Mesenchymal stem cell (in vitro differentiated cells and primary cell): ENCODE results near the gene ALCAM.
A peak's percentile ranks its signal among the peaks of the same experiment; 100 is the strongest.
"Not testable (repeated sequence)": the region's sequence is repeated elsewhere in the genome, so short reads cannot be mapped to it uniquely, and the experiment has no call there.

ENCODE experiments used
- DNase-seq: peaks from one replicate; pipeline ENCODE4 v3.0.0-alpha.2; 2013
- H2AFZ ChIP-seq: one replicate; pipeline ENCODE4 v1.6.1; 2013; ENCODE audit warnings: low read depth, mild to moderate bottlenecking, control low read depth, inconsistent platforms, low read length, moderate library complexity
- H2AK5ac ChIP-seq: 2 replicates; pipeline ENCODE4 v1.6.1; 2013; ENCODE audit warnings: low read length, moderate library complexity, mild to moderate bottlenecking, inconsistent platforms; ENCODE audit not compliant: severe bottlenecking
- H2BK120ac ChIP-seq: one replicate; pipeline ENCODE4 v1.6.1; 2013; ENCODE audit warnings: low read depth, mild to moderate bottlenecking, inconsistent platforms, low read length, moderate library complexity
- H2BK12ac ChIP-seq, 2 experiments: one replicate each; pipeline ENCODE4 v1.6.1; 2013; ENCODE audit warnings: inconsistent platforms in 2 of 2, low read length in 2 of 2, mild to moderate bottlenecking in 2 of 2, moderate library complexity in 2 of 2, control low read depth in 1 of 2
- H2BK15ac ChIP-seq: one replicate; pipeline ENCODE4 v1.6.1; 2013; ENCODE audit warnings: mild to moderate bottlenecking, low read depth, inconsistent platforms; ENCODE audit not compliant: poor library complexity, severe bottlenecking
- H2BK5ac ChIP-seq: 2 replicates; pipeline ENCODE4 v1.6.1; 2013; ENCODE audit warnings: low read depth, mild to moderate bottlenecking, low read length, control low read depth, inconsistent platforms; ENCODE audit not compliant: poor library complexity, severe bottlenecking
- H3K14ac ChIP-seq, 2 experiments: one replicate each; pipeline ENCODE4 v1.6.1; 2013; ENCODE audit warnings: inconsistent platforms in 2 of 2, low read length in 2 of 2, control low read depth in 1 of 2, mild to moderate bottlenecking in 1 of 2, moderate library complexity in 1 of 2
- H3K18ac ChIP-seq, 2 experiments: one replicate each; pipeline ENCODE4 v1.6.1; 2013; ENCODE audit warnings: inconsistent platforms in 2 of 2, low read length in 2 of 2, control low read depth in 1 of 2, low read depth in 1 of 2, mild to moderate bottlenecking in 1 of 2
- H3K23ac ChIP-seq, 2 experiments: one replicate each; pipeline ENCODE4 v1.6.1; 2013; ENCODE audit warnings: inconsistent platforms in 2 of 2, low read length in 2 of 2, mild to moderate bottlenecking in 2 of 2, moderate library complexity in 2 of 2, control low read depth in 1 of 2
- H3K27ac ChIP-seq: 2 replicates; pipeline ENCODE4 v1.5.1; 2013; ENCODE audit warnings: mild to moderate bottlenecking, moderate library complexity, low read length, control low read depth, inconsistent platforms; ENCODE audit not compliant: poor library complexity, severe bottlenecking
- H3K27me3 ChIP-seq, 2 experiments: 2 replicates each; pipeline versions ENCODE4 v1.6.1 to v1.7.0; 2013; ENCODE audit warnings: low read length in 2 of 2, mild to moderate bottlenecking in 2 of 2, moderate library complexity in 2 of 2, control low read depth in 1 of 2, inconsistent platforms in 1 of 2; ENCODE audit not compliant: control insufficient read depth in 1 of 2, insufficient read depth in 1 of 2
- H3K36me3 ChIP-seq, 2 experiments: 2 replicates each; pipeline versions ENCODE4 v1.6.1 to v1.7.0; 2013; ENCODE audit warnings: low read length in 2 of 2, control low read depth in 1 of 2, inconsistent platforms in 1 of 2, low read depth in 1 of 2, mild to moderate bottlenecking in 1 of 2; ENCODE audit not compliant: insufficient read depth in 2 of 2, control insufficient read depth in 1 of 2
- H3K4ac ChIP-seq, 2 experiments: one replicate each; pipeline ENCODE4 v1.6.1; 2013; ENCODE audit warnings: inconsistent platforms in 2 of 2, low read length in 2 of 2, mild to moderate bottlenecking in 2 of 2, moderate library complexity in 2 of 2, control low read depth in 1 of 2, low read depth in 1 of 2
- H3K4me1 ChIP-seq: 2 replicates; pipeline ENCODE4 v1.6.1; 2013; ENCODE audit warnings: low read depth, low read length, control low read depth; ENCODE audit not compliant: control insufficient read depth, insufficient read depth
- H3K4me2 ChIP-seq: 2 replicates; pipeline ENCODE4 v1.6.1; 2013; ENCODE audit warnings: low read length, mild to moderate bottlenecking, inconsistent platforms; ENCODE audit not compliant: poor library complexity, severe bottlenecking
- H3K4me3 ChIP-seq, 2 experiments: 2 replicates each; pipeline versions ENCODE4 v1.5.1 to v1.7.0; 2013; ENCODE audit warnings: low read length in 2 of 2, mild to moderate bottlenecking in 2 of 2, control low read depth in 1 of 2, low read depth in 1 of 2; ENCODE audit not compliant: insufficient read depth in 1 of 2
- H3K79me1 ChIP-seq: replicated peaks from 2 replicates; pipeline ENCODE4 v1.6.1; 2013; ENCODE audit warnings: mild to moderate bottlenecking, control low read depth, low read length, inconsistent platforms; ENCODE audit not compliant: poor library complexity, severe bottlenecking
- H3K9ac ChIP-seq: 2 replicates; pipeline ENCODE4 v1.7.0; 2013; ENCODE audit warnings: mild to moderate bottlenecking, low read length, moderate library complexity
- H3K9me3 ChIP-seq: 2 replicates; pipeline ENCODE4 v1.7.0; 2013; ENCODE audit warnings: mild to moderate bottlenecking, low read length; ENCODE audit not compliant: control insufficient read depth
- H4K8ac ChIP-seq: one replicate; pipeline ENCODE4 v1.6.1; 2013; ENCODE audit warnings: inconsistent platforms, mild to moderate bottlenecking, low read length, moderate library complexity
- H4K91ac ChIP-seq: one replicate; pipeline ENCODE4 v1.6.1; 2013; ENCODE audit warnings: mild to moderate bottlenecking, low read length, inconsistent platforms
- WGBS: methylation state at CpG from one replicate; pipeline ENCODE4 v1.1.7; 2013; ENCODE audit warnings: mixed read lengths; 5-methylcytosine and 5-hydroxymethylcytosine counted together

The ALCAM gene

GRCh38 chr3:105594219-105594618, 227.5 kb downstream of the ALCAM start:
- Histone ChIP-seq H2AK5ac (no peak overlapping the region), H2BK12ac (no peak overlapping the region), H2AFZ (no peak overlapping the region), H3K23ac (no peak overlapping the region), H3K4me2 (no peak overlapping the region), H3K14ac (no peak overlapping the region), H4K91ac (no peak overlapping the region), H2BK5ac (no peak overlapping the region), H3K27ac (no peak overlapping the region), H3K4me3 (no peak overlapping the region), H3K4ac (no peak overlapping the region), H3K27me3 (no peaks in the 10 kb centered on the region), H4K8ac (no peak overlapping the region), H3K9me3 (no peaks in the 10 kb centered on the region), H2BK15ac (no peak overlapping the region), H2BK120ac (no peak overlapping the region), H3K18ac (no peak overlapping the region), H3K36me3 (no peaks in the 10 kb centered on the region), H3K79me1 (no peaks in the 10 kb centered on the region), H3K9ac (no peak overlapping the region), H3K4me1 (no peaks in the 10 kb centered on the region)
- WGBS, result 83% methylated on average over 1 of the region's 1 CpG
- no peak for DNase-seq

- Histone ChIP-seq H3K23ac (no peak overlapping the region), H3K36me3 (no peaks in the 10 kb centered on the region), H2AFZ (peak overlapping the region; percentile 27), H2BK15ac (no peak overlapping the region), H2BK12ac (no peak overlapping the region), H2AK5ac (no peak overlapping the region), H4K8ac (no peak overlapping the region), H3K27ac (peak overlapping the region; percentile 84), H2BK5ac (no peak overlapping the region), H3K14ac (no peak overlapping the region), H3K4me1 (no peaks in the 10 kb centered on the region), H3K9me3 (no peaks in the 10 kb centered on the region), H4K91ac (no peak overlapping the region), H3K18ac (no peak overlapping the region), H3K9ac (no peak overlapping the region), H3K79me1 (no peaks in the 10 kb centered on the region), H3K4me3 (no peak overlapping the region), H3K27me3 (no peaks in the 10 kb centered on the region), H3K4me2 (no peak overlapping the region), H2BK120ac (no peak overlapping the region), H3K4ac (no peak overlapping the region)
- DNase-seq, result peak; percentile 75
- 47% methylated on average over 2 of the region's 3 CpGs for WGBS
Observed at GRCh38 chr3:105598042-105598796, 231.5 kb downstream of the ALCAM start.

DNA sequence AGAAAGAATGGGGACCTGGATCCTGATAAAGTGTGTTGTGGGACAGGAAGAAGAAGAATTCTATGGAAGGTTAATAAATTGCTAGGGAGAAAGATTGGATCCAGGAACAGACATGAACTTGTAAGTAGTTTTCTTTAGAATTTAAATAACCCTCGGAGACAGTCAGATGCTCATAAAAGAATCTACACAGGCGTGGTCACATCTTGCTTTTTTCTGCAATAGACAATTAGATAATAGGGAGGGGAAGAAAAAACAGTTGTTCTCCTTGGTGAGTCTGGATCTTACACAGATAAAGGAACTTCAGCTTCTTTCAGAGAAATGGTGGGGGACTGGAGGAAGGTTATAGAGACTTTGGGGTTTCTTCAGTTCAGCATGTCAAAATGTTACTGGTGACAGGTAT, 232.6 kb downstream of the ALCAM start:
- H3K9me3 ChIP-seq, result no peaks in the 10 kb centered on the region
- H3K79me1 ChIP-seq, result no peaks in the 10 kb centered on the region
- no peak overlapping the region for H2BK15ac ChIP-seq
- no peak overlapping the region for H3K4me2 ChIP-seq
- no peak overlapping the region for H2BK120ac ChIP-seq
- no peak overlapping the region for H4K8ac ChIP-seq
- no peak overlapping the region for H3K9ac ChIP-seq
- H3K23ac ChIP-seq, result no peak overlapping the region
- H3K27ac ChIP-seq, result no peak overlapping the region
- WGBS, result 100% methylated on average over 2 of the region's 2 CpGs
- no peak overlapping the region for H4K91ac ChIP-seq
- no peak overlapping the region for H2BK12ac ChIP-seq
- no peaks in the 10 kb centered on the region for H3K36me3 ChIP-seq
- H2BK5ac ChIP-seq, result no peak overlapping the region
- H3K4me1 ChIP-seq, result no peaks in the 10 kb centered on the region
- no peak overlapping the region for H3K18ac ChIP-seq
- H3K14ac ChIP-seq, result no peak overlapping the region
- H3K4me3 ChIP-seq, result no peak overlapping the region
- no peak for DNase-seq
- no peak overlapping the region for H2AFZ ChIP-seq
- H3K27me3 ChIP-seq, result no peaks in the 10 kb centered on the region
- H3K4ac ChIP-seq, result no peak overlapping the region
- H2AK5ac ChIP-seq, result no peak overlapping the region

GRCh38 chr3:105601756-105602155, 235.0 kb downstream of the ALCAM start:
- H2BK5ac ChIP-seq, H3K23ac ChIP-seq, H3K4me2 ChIP-seq, DNase-seq, H3K27ac ChIP-seq, H2BK15ac ChIP-seq, H3K14ac ChIP-seq, H3K4me3 ChIP-seq, H4K91ac ChIP-seq, H2BK120ac ChIP-seq, H3K4ac ChIP-seq, H2AK5ac ChIP-seq, H3K27me3 ChIP-seq, H3K79me1 ChIP-seq, H3K18ac ChIP-seq, H3K36me3 ChIP-seq, H3K4me1 ChIP-seq, H3K9ac ChIP-seq, H2BK12ac ChIP-seq, H4K8ac ChIP-seq, H3K9me3 ChIP-seq, H2AFZ ChIP-seq: not testable (repeated sequence)
- 100% methylated on average over 1 of the region's 1 CpG for WGBS
